Natural killer cell (primary cell): Measurements from ENCODE around the gene TPP1. TPM values are rescaled to one million over a fixed set of nuclear protein-coding genes. Genes with fewer than 3 reads are reported as not detected.
A peak's percentile ranks its signal among the peaks of the same experiment; 100 is the strongest.

Experiments used
- ATAC-seq, 3 donors: fragments of 150-1000 bp in 2 of 3; fragments of 200-7000 bp in 1 of 3; cut with Tn5 transposase; 1 replicate in 1 of 3; 2 replicates in 2 of 3; pipeline ENCODE4 v1.10.0; 2021; ENCODE audit warnings: mild to moderate bottlenecking in 2 of 3, moderate library complexity in 2 of 3
- DNase-seq, 2 donors: peaks; one replicate each; pipeline versions ENCODE4 v3.0.0 to v3.0.0-alpha.2; 2013 to 2021; ENCODE audit warnings: mixed read lengths in 1 of 2
- H3K27ac ChIP-seq: one replicate; pipeline ENCODE4 v1.5.1; 2013; ENCODE audit warnings: mild to moderate bottlenecking, low read length
- H3K27me3 ChIP-seq: one replicate; pipeline ENCODE4 v1.6.1; 2013; ENCODE audit warnings: low read length; ENCODE audit not compliant: control insufficient read depth, insufficient read depth
- H3K36me3 ChIP-seq: one replicate; pipeline ENCODE4 v1.6.1; 2013; ENCODE audit warnings: low read length; ENCODE audit not compliant: control insufficient read depth, insufficient read depth
- H3K4me1 ChIP-seq: one replicate; pipeline ENCODE4 v1.6.1; 2013; ENCODE audit warnings: low read length; ENCODE audit not compliant: control insufficient read depth, insufficient read depth
- H3K4me3 ChIP-seq: one replicate; pipeline ENCODE4 v1.5.1; 2013; ENCODE audit warnings: low read length
- H3K9me3 ChIP-seq: one replicate; pipeline ENCODE4 v1.6.1; 2013; ENCODE audit warnings: low read length; ENCODE audit not compliant: control insufficient read depth, insufficient read depth
- H3K27ac Mint-ChIP-seq, 2 donors: one replicate each; pipeline ENCODE4 v1.8.0; 2022; ENCODE audit warnings: mild to moderate bottlenecking in 2 of 2, mixed read lengths in 2 of 2, moderate library complexity in 1 of 2
- H3K27me3 Mint-ChIP-seq, 2 donors: one replicate each; pipeline ENCODE4 v1.8.0; 2022; ENCODE audit warnings: low read depth in 2 of 2, mixed read lengths in 2 of 2
- H3K36me3 Mint-ChIP-seq: one replicate; pipeline ENCODE4 v1.8.0; 2022; ENCODE audit warnings: mixed read lengths
- H3K4me1 Mint-ChIP-seq, 2 donors: one replicate each; pipeline ENCODE4 v1.8.0; 2022; ENCODE audit warnings: mixed read lengths in 2 of 2
- H3K4me3 Mint-ChIP-seq: one replicate; pipeline ENCODE4 v1.8.0; 2022; ENCODE audit warnings: mild to moderate bottlenecking, moderate library complexity, mixed read lengths
- H3K9me3 Mint-ChIP-seq, 2 donors: one replicate each; pipeline ENCODE4 v1.8.0; 2022; ENCODE audit warnings: mixed read lengths in 2 of 2
- CTCF ChIP-seq: fragments of 200-600 bp; IDR thresholded peaks from one replicate; pipeline ENCODE4 v1.8.0; 2022; ENCODE audit warnings: antibody characterized with exemption
- WGBS: methylation state at CpG from one replicate; pipeline ENCODE4 v1.1.7; 2013; ENCODE audit warnings: missing lambda C conversion rate; ENCODE audit not compliant: insufficient coverage; 5-methylcytosine and 5-hydroxymethylcytosine counted together
- intact Hi-C: fragments of 100-400 bp; cut with micrococcal nuclease; formaldehyde crosslinking; loops from one replicate; pipeline ENCODE4 v1.14.2; 2022
- total RNA-seq, 4 donors: library from RNA; stranded (reverse); fragments of 120-200 nt in 1 of 4; gene quantifications; one replicate each; pipeline versions ENCODE4 v1.2.3 to v1.2.4, GENCODE V29; 2013 to 2022

Gene TPP1
- total RNA-seq, 3 donors from 2014 or later (not counting 1 experiment from before 2014, with no cell fraction given) = 123 to 135 (median 131) TPM

GRCh38 chr11:6614446-6614845 is 4.8 kb downstream of the TPP1 start:
- H3K4me1 ChIP-seq = peaks cover 48% of the 10 kb centered on the region
- Mint-ChIP-seq H3K27ac (no peak overlapping the region), H3K27me3 (no peaks in the 10 kb centered on the region)

GRCh38 chr11:6613496-6613895 is 5.7 kb downstream of the TPP1 start:
- H3K27ac ChIP-seq = peak overlapping the region; percentile 95
- DNase-seq (no peak), ATAC-seq (no peak)
- Mint-ChIP-seq H3K4me1 (peaks cover 22 to 33% of the 10 kb centered on the region in 2 donors), H3K9me3 (no peaks in the 10 kb centered on the region), H3K27me3 (no peaks in the 10 kb centered on the region), H3K27ac (no peak overlapping the region), H3K4me3 (no peak overlapping the region), H3K36me3 (no peaks in the 10 kb centered on the region)
- no peaks in the 10 kb centered on the region for H3K27me3 ChIP-seq
- peaks cover 51% of the 10 kb centered on the region for H3K36me3 ChIP-seq
- H3K4me3 ChIP-seq = no peak overlapping the region
- intact Hi-C loops = loop anchor here (10.0 kb wide), 1 partner anchor 219 kb away; the partner anchor contains the start of gene SMPD1
- 98% methylated on average over 3 of the region's 3 CpGs for WGBS
- peaks cover 49% of the 10 kb centered on the region for H3K4me1 ChIP-seq
- no peaks in the 10 kb centered on the region for H3K9me3 ChIP-seq
- no peak for TF ChIP-seq CTCF

More at GRCh38 chr11:6614446-6614845, 4.8 kb downstream of the TPP1 start:
- no peak overlapping the region for H3K4me3 Mint-ChIP-seq
- Histone ChIP-seq H3K36me3 (peaks cover 42% of the 10 kb centered on the region), H3K27ac (no peak overlapping the region), H3K27me3 (no peaks in the 10 kb centered on the region), H3K9me3 (no peaks in the 10 kb centered on the region), H3K4me3 (no peak overlapping the region)
- no peaks in the 10 kb centered on the region for H3K9me3 Mint-ChIP-seq
- WGBS = 100% methylated on average over 2 of the region's 2 CpGs
- H3K36me3 Mint-ChIP-seq = no peaks in the 10 kb centered on the region
- ATAC-seq (no peak), DNase-seq (no peak)
- peaks cover 20 to 28% of the 10 kb centered on the region in 2 donors for H3K4me1 Mint-ChIP-seq
- no peak for TF ChIP-seq CTCF
- intact Hi-C loops = loop anchor here (10.0 kb wide), 1 partner anchor 220 kb away; the partner anchor contains the start of gene SMPD1

- Histone ChIP-seq H3K4me1 (peaks cover 49% of the 10 kb centered on the region), H3K4me3 (peak within 1 kb of the TSS; percentile 65), H3K36me3 (peaks cover 60% of the 10 kb centered on the region), H3K27ac (peak within 1 kb of the TSS; percentile 95), H3K9me3 (no peaks in the 10 kb centered on the region), H3K27me3 (no peaks in the 10 kb centered on the region)
- 0% methylated on average over 51 of the region's 51 CpGs for WGBS
- ATAC-seq = peak; percentile 80 to 93 (median 84)
- H3K27ac Mint-ChIP-seq = no peak within 1 kb of the TSS
- H3K4me3 Mint-ChIP-seq = peak within 1 kb of the TSS; percentile 84
- TF ChIP-seq CTCF = peak; percentile 45
- H3K9me3 Mint-ChIP-seq = no peaks in the 10 kb centered on the region
- no peaks in the 10 kb centered on the region for H3K27me3 Mint-ChIP-seq
- DNase-seq = peak; percentile 93 to 98
- intact Hi-C loops = loop anchor here (1.0 to 10.0 kb wide), 3 partner anchors 9 to 218 kb away; partner anchors contain the start of genes ILK, MRPL17, RRP8 and SMPD1
- peaks cover 27 to 38% of the 10 kb centered on the region in 2 donors for H3K4me1 Mint-ChIP-seq
- no peaks in the 10 kb centered on the region for H3K36me3 Mint-ChIP-seq
These were observed 6.8 kb downstream of the TPP1 start, which contains the start of gene TAF10 for GRCh38 chr11:6612213-6613041. Gene TAF10 (minus strand): TSS chr11:6612216. CDS start chr11:6612189, 27 bp downstream.
